ENCODE results near the gene ZNF532.
"Not testable (repeated sequence)": the region's sequence is repeated elsewhere in the genome, so short reads cannot be mapped to it uniquely, and the experiment has no call there.

Gene ZNF532

GRCh38 chr18:58851856-58852255 lies 12.8 kb upstream of the ZNF532 start:
- no peak for DNase-seq

GRCh38 chr18:58852629-58853028 lies 12.0 kb upstream of the ZNF532 start:
- no peak for DNase-seq

- DNase-seq, result no peak
Observed at GRCh38 chr18:58853561-58853960, 11.1 kb upstream of the ZNF532 start.

- not testable (repeated sequence) for DNase-seq
Observed at GRCh38 chr18:58855521-58855920, 9.2 kb upstream of the ZNF532 start.

GRCh38 chr18:58856881-58857280 lies 7.8 kb upstream of the ZNF532 start:
- DNase-seq, result no peak

- DNase-seq, result no peak
Observed at GRCh38 chr18:58858591-58859468, 5.8 kb upstream of the ZNF532 start.

- no peak for DNase-seq
Observed at GRCh38 chr18:58859907-58860306, 4.8 kb upstream of the ZNF532 start.

GRCh38 chr18:58860747-58861231 lies 3.9 kb upstream of the ZNF532 start:
- peak; percentile 39 for DNase-seq

GRCh38 chr18:58861353-58861752 lies 3.3 kb upstream of the ZNF532 start:
- peak; percentile 49 for DNase-seq

GRCh38 chr18:58861861-58862301 lies 2.8 kb upstream of the ZNF532 start:
- no peak for DNase-seq

- DNase-seq, result peak; percentile 63
Observed at GRCh38 chr18:58862356-58862755, 2.3 kb upstream of the ZNF532 start.

- DNase-seq, result peak; percentile 83
Observed at GRCh38 chr18:58862851-58863538, 1.7 kb upstream of the ZNF532 start.

GRCh38 chr18:58863539-58864145 lies 1.0 kb upstream of the ZNF532 start:
- peak; percentile 54 for DNase-seq

GRCh38 chr18:58865033-58865590 lies 435 bp downstream of the ZNF532 start:
- no peak for DNase-seq

GRCh38 chr18:58865701-58866065 lies 1.0 kb downstream of the ZNF532 start:
- peak; percentile 52 for DNase-seq

GRCh38 chr18:58866066-58866772 lies 1.5 kb downstream of the ZNF532 start:
- DNase-seq, result no peak

GRCh38 chr18:58866773-58867150 lies 2.1 kb downstream of the ZNF532 start:
- DNase-seq, result no peak

GRCh38 chr18:58867281-58867961 lies 2.7 kb downstream of the ZNF532 start:
- no peak for DNase-seq

GRCh38 chr18:58868440-58868839 lies 3.8 kb downstream of the ZNF532 start:
- DNase-seq, result no peak

GRCh38 chr18:58870130-58870529 lies 5.5 kb downstream of the ZNF532 start:
- no peak for DNase-seq

- DNase-seq, result no peak
Observed at GRCh38 chr18:58870621-58871020, 5.9 kb downstream of the ZNF532 start.

Measured in retina (tissue), 1 donor.